Measurements from ENCODE around the gene SNX25.

GRCh38 chr4:185257086-185257485 is 47.7 kb downstream of the SNX25 start:
- TF ChIP-seq FOXK2 (IDR thresholded peaks at IDR 0.05) (no peak), HMGXB4 (CRISPR knock-in tag; IDR thresholded peaks at IDR 0.05; ENCODE audit: borderline replicate concordance in 1 of 2, low read depth in 1 of 2) (no peak), NCOA1 (CRISPR knock-in tag; IDR thresholded peaks at IDR 0.05) (no peak), RARA (CRISPR knock-in tag; IDR thresholded peaks at IDR 0.05) (no peak), NFE2L2 (IDR thresholded peaks at IDR 0.05; ENCODE audit: low read length) (no peak), ELF4 (CRISPR knock-in tag; IDR thresholded peaks at IDR 0.05; ENCODE audit: borderline replicate concordance) (no peak)
- TF ChIP-seq, protein P1, sequence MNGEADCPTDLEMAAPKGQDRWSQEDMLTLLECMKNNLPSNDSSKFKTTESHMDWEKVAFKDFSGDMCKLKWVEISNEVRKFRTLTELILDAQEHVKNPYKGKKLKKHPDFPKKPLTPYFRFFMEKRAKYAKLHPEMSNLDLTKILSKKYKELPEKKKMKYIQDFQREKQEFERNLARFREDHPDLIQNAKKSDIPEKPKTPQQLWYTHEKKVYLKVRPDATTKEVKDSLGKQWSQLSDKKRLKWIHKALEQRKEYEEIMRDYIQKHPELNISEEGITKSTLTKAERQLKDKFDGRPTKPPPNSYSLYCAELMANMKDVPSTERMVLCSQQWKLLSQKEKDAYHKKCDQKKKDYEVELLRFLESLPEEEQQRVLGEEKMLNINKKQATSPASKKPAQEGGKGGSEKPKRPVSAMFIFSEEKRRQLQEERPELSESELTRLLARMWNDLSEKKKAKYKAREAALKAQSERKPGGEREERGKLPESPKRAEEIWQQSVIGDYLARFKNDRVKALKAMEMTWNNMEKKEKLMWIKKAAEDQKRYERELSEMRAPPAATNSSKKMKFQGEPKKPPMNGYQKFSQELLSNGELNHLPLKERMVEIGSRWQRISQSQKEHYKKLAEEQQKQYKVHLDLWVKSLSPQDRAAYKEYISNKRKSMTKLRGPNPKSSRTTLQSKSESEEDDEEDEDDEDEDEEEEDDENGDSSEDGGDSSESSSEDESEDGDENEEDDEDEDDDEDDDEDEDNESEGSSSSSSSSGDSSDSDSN (CRISPR knock-in tag; IDR thresholded peaks at IDR 0.05), result no peak
